B cell (primary cell): ENCODE data around the gene DOCK3. TPM values are rescaled to one million over a fixed set of nuclear protein-coding genes. Genes with fewer than 3 reads are reported as not detected.
A peak's percentile ranks its signal among the peaks of the same experiment; 100 is the strongest.

Experiments used
- ATAC-seq: fragments of 200-7000 bp; cut with Tn5 transposase; one replicate; pipeline ENCODE4 v1.10.0; 2021; ENCODE audit warnings: low read depth, mild to moderate bottlenecking, moderate number of reproducible peaks, moderate library complexity
- CTCF ChIA-PET: fragments of 350-600 bp; sonication (Branson Sonifier 250); formaldehyde crosslinking; loops from one replicate; lab custom pipeline; 2021; ENCODE audit warnings: antibody characterized with exemption, inconsistent platforms; lab: Charles Lee
- POLR2A ChIA-PET: fragments of 350-600 bp; sonication (Branson Sonifier 250); formaldehyde crosslinking; loops from one replicate; lab custom pipeline; 2021; ENCODE audit warnings: antibody characterized with exemption; lab: Charles Lee
- DNase-seq: peaks from one replicate; pipeline ENCODE4 v3.0.0; 2013
- H2AFZ ChIP-seq: 2 replicates; pipeline ENCODE4 v1.6.1; 2012; ENCODE audit warnings: mild to moderate bottlenecking, low read depth, low read length; ENCODE audit not compliant: insufficient read depth, poor library complexity, severe bottlenecking
- H3K27ac ChIP-seq, 2 donors: 1 replicate in 1 of 2; 2 replicates in 1 of 2; pipeline ENCODE4 v1.5.1; 2012 to 2013; ENCODE audit warnings: low read length in 2 of 2, mild to moderate bottlenecking in 2 of 2, moderate library complexity in 1 of 2
- H3K27me3 ChIP-seq, 4 experiments: fragments of 200-600 bp in 1 of 4; sonication (generic) in 1 of 4; replicated peaks in 1 of 4; 1 replicate in 2 of 4; 2 replicates in 2 of 4; pipeline versions ENCODE4 v1.6.1 to v1.7.0; 2013 to 2016; ENCODE audit warnings: low read length in 3 of 4, mild to moderate bottlenecking in 2 of 4, mixed read lengths in 1 of 4, moderate library complexity in 1 of 4; ENCODE audit not compliant: insufficient read depth in 4 of 4, control insufficient read depth in 3 of 4; ENCODE audit errors: control extremely low read depth in 1 of 4
- H3K36me3 ChIP-seq, 2 experiments: replicated peaks in 1 of 2; 1 replicate in 1 of 2; 2 replicates in 1 of 2; pipeline versions ENCODE4 v1.6.1 to v1.7.1; 2013; ENCODE audit warnings: low read length in 1 of 2; ENCODE audit not compliant: insufficient read depth in 2 of 2, control insufficient read depth in 1 of 2; ENCODE audit errors: control extremely low read depth in 1 of 2, extremely low read depth in 1 of 2
- H3K4me1 ChIP-seq, 2 donors: fragments of 200-600 bp in 1 of 2; sonication (generic) in 1 of 2; 1 replicate in 1 of 2; 2 replicates in 1 of 2; pipeline versions ENCODE4 v1.5.1 to v1.6.1; 2013 to 2017; ENCODE audit warnings: low read length in 2 of 2; ENCODE audit not compliant: control insufficient read depth in 2 of 2, insufficient read depth in 2 of 2
- H3K4me2 ChIP-seq: replicated peaks from 2 replicates; pipeline ENCODE3; 2012; ENCODE audit warnings: mild to moderate bottlenecking, low read depth, low read length; ENCODE audit not compliant: poor library complexity, severe bottlenecking
- H3K4me3 ChIP-seq, 5 experiments: fragments of 200-600 bp in 1 of 5; sonication (generic) in 1 of 5; 1 replicate in 3 of 5; 2 replicates in 2 of 5; pipeline versions ENCODE4 v1.5.1 to v1.7.0; 2011 to 2016; ENCODE audit warnings: low read length in 4 of 5, mild to moderate bottlenecking in 4 of 5, low read depth in 2 of 5, control low read depth in 1 of 5, moderate library complexity in 1 of 5; ENCODE audit not compliant: insufficient read depth in 1 of 5; ENCODE audit errors: control extremely low read depth in 1 of 5, extremely low read depth in 1 of 5
- H3K79me2 ChIP-seq: fragments of 200-600 bp; sonication (generic); one replicate; pipeline ENCODE4 v1.6.0; 2016; ENCODE audit warnings: low read length; ENCODE audit not compliant: control insufficient read depth, insufficient read depth
- H3K9ac ChIP-seq: fragments of 200-600 bp; sonication (generic); 2 replicates; pipeline ENCODE4 v1.6.1; 2017; ENCODE audit warnings: mild to moderate bottlenecking, low read length, moderate library complexity
- H3K9me3 ChIP-seq, 3 donors: one replicate each; pipeline versions ENCODE4 v1.6.1 to v1.7.1; 2013; ENCODE audit warnings: low read length in 2 of 3; ENCODE audit not compliant: control insufficient read depth in 2 of 3, insufficient read depth in 1 of 3; ENCODE audit errors: control extremely low read depth in 1 of 3
- H4K20me1 ChIP-seq: 2 replicates; pipeline ENCODE4 v1.6.0; 2012; ENCODE audit warnings: mild to moderate bottlenecking, low read length; ENCODE audit not compliant: insufficient read depth, control insufficient read depth, poor library complexity, severe bottlenecking
- H3K27ac Mint-ChIP-seq: one replicate; pipeline ENCODE4 v1.8.0; 2021; ENCODE audit warnings: mixed read lengths
- H3K27me3 Mint-ChIP-seq: one replicate; pipeline ENCODE4 v1.8.0; 2021; ENCODE audit warnings: mixed read lengths
- H3K4me1 Mint-ChIP-seq: one replicate; pipeline ENCODE4 v1.8.0; 2021; ENCODE audit warnings: mixed read lengths
- H3K4me3 Mint-ChIP-seq: one replicate; pipeline ENCODE4 v1.8.0; 2021; ENCODE audit warnings: mixed read lengths
- H3K9me3 Mint-ChIP-seq: one replicate; pipeline ENCODE4 v1.8.0; 2022; ENCODE audit warnings: mixed read lengths; ENCODE audit not compliant: insufficient read depth
- EZH2 ChIP-seq: IDR thresholded peaks from 2 replicates; pipeline ENCODE4 v1.6.1; 2012; ENCODE audit warnings: borderline replicate concordance, low read depth, mild to moderate bottlenecking, moderate library complexity, low read length; ENCODE audit not compliant: insufficient read depth, poor library complexity, severe bottlenecking
- WGBS: methylation state at CpG from one replicate; pipeline ENCODE4 v1.1.5; 2013; ENCODE audit warnings: missing lambda C conversion rate; ENCODE audit not compliant: insufficient coverage; 5-methylcytosine and 5-hydroxymethylcytosine counted together
- intact Hi-C: fragments of 100-400 bp; cut with micrococcal nuclease; formaldehyde crosslinking; loops from one replicate; pipeline ENCODE4 v1.10.0; 2022
- polyA plus RNA-seq: library from polyadenylated mRNA; depleted of rRNA; stranded (reverse); fragments of >200 nt; gene quantifications from 2 replicates; pipeline ENCODE4 v1.2.3, GENCODE V29; 2012
- total RNA-seq, 2 donors: library from RNA; stranded (reverse); fragments of 120-200 nt in 1 of 2; gene quantifications; 1 replicate in 1 of 2; 2 replicates in 1 of 2; pipeline versions ENCODE4 v1.2.3 to v1.2.4, GENCODE V29; 2013 to 2022
- TF ChIP-seq, protein P1 (sequence below): fragments of 200-600 bp; IDR thresholded peaks from one replicate; pipeline ENCODE4 v1.8.0; 2022; ENCODE audit warnings: antibody characterized with exemption, mild to moderate bottlenecking

DOCK3 gene
- total and polyA plus RNA-seq, 2 donors (not counting 1 experiment from before 2014, with no cell fraction given), result 0.06 to 0.30 TPM

DNA sequence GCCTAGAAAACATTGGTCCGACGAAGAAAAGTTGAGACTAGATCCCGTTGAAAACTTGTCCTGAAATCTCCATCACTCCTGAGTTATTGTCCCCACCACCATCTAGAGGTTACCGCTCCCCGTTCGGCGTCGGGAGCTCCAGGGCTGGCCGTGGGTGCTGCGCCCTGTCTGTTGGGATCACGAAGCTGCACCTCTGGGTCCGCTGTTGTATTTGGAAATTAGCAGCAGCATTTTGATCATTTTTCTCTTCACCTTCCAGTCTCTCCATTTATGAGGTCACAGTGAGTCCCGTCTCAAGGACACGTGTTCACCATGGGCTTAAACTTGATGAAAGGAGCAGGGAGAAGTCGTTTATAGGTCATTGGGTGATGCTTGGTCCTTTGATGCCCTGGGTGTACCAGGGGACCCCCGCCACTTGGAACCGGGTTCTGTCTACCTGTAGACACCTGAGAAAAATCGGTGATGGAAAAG lies 710.9 kb downstream of the DOCK3 start:
- ATAC-seq (no peak), DNase-seq (no peak)
- H3K4me3 Mint-ChIP-seq, result peak overlapping the region; percentile 99
- peaks cover 0 to 21% of the 10 kb centered on the region in 2 experiments for H3K36me3 ChIP-seq
- WGBS, result 5% methylated on average over 17 of the region's 18 CpGs
- TF ChIP-seq EZH2, result no peak
- TF ChIP-seq, protein P1, sequence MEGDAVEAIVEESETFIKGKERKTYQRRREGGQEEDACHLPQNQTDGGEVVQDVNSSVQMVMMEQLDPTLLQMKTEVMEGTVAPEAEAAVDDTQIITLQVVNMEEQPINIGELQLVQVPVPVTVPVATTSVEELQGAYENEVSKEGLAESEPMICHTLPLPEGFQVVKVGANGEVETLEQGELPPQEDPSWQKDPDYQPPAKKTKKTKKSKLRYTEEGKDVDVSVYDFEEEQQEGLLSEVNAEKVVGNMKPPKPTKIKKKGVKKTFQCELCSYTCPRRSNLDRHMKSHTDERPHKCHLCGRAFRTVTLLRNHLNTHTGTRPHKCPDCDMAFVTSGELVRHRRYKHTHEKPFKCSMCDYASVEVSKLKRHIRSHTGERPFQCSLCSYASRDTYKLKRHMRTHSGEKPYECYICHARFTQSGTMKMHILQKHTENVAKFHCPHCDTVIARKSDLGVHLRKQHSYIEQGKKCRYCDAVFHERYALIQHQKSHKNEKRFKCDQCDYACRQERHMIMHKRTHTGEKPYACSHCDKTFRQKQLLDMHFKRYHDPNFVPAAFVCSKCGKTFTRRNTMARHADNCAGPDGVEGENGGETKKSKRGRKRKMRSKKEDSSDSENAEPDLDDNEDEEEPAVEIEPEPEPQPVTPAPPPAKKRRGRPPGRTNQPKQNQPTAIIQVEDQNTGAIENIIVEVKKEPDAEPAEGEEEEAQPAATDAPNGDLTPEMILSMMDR, result no peak
- peaks cover 47% of the 10 kb centered on the region for H3K79me2 ChIP-seq
- H3K4me1 Mint-ChIP-seq, result peaks cover 47% of the 10 kb centered on the region
- intact Hi-C loops, result loop anchor here (1.0 to 10.0 kb wide), 7 partner anchors 115 to 1091 kb away; partner anchors contain the start of genes C3orf18, DCAF1, HYAL3 and IFRD2
- H3K9ac ChIP-seq, result peak overlapping the region; percentile 89
- H3K4me2 ChIP-seq, result peak overlapping the region; percentile 87
- H2AFZ ChIP-seq, result peak overlapping the region; percentile 96
- H3K27me3 ChIP-seq, result no peaks in the 10 kb centered on the region
- H4K20me1 ChIP-seq, result peaks cover 7% of the 10 kb centered on the region
- peak overlapping the region; percentile 99 for H3K27ac Mint-ChIP-seq
- H3K4me3 ChIP-seq, result peak overlapping the region; percentile 56 to 97 (median 87)
- H3K9me3 Mint-ChIP-seq, result no peaks in the 10 kb centered on the region
- ChIA-PET CTCF (interaction anchor here (1.0 to 8.6 kb wide), 8 partner anchors 14 to 818 kb away, joined by 3 to 67 read pairs (median 4); partner anchors contain the start of genes C3orf18, CISH, DCAF1 and MAPKAPK3), POLR2A (interaction anchor here (0.5 to 1.1 kb wide), 6 partner anchors 10 to 1021 kb away, joined by 3 to 18 read pairs (median 4); partner anchors contain the start of genes DCAF1, HEMK1 and RRP9)
- H3K9me3 ChIP-seq, result no peaks in the 10 kb centered on the region
- H3K27me3 Mint-ChIP-seq, result no peaks in the 10 kb centered on the region
- H3K4me1 ChIP-seq, result peaks cover 28 to 40% of the 10 kb centered on the region in 2 donors
- H3K27ac ChIP-seq, result peak overlapping the region in 1 of 2 donors; percentile 95
